ENCODE results near the gene CHD9.
"Not testable (repeated sequence)": the region's sequence is repeated elsewhere in the genome, so short reads cannot be mapped to it uniquely, and the experiment has no call there.

Gene CHD9

DNA sequence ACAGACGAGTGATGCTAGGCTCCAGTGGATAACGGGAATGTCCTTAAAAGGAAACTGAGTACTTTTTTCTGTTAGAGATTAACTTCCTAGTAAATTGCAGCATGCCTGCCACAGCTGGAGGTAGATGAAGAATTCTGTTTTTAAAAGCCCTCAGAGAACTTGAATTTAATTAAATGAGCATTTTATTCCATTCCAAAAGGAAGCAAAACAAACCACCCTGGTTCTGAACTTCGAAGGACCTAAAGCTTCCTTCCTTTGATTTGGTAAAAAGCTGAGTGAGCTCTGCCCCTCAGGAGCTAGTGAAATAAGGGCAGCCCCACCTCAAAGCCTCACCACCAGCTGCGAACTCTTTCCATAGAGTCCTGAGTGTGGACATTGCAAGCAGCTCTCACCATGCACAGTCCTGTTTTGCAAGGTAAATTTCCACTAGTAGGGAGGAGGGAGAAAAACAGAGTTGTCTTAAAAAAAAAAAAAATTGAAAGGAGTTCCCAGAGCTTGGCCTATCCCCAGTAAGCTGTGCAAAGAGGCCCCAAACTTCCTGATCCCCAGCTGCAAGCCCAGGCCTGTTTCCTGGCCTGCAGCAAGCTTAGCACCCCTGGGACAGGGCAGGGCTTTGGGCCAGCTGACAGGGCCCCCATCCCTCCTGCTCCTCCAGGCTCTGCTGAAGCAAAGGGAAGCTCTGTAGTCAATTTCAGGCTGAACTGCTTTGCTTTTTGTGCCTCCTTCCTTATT lies 13.3 kb upstream of the CHD9 start:
- peak; percentile 43 for DNase-seq (ENCODE audit: low read depth)
- H3K4me3 ChIP-seq (ENCODE audit: low read depth, low read length): no peak overlapping the region
- TF ChIP-seq, protein P1, sequence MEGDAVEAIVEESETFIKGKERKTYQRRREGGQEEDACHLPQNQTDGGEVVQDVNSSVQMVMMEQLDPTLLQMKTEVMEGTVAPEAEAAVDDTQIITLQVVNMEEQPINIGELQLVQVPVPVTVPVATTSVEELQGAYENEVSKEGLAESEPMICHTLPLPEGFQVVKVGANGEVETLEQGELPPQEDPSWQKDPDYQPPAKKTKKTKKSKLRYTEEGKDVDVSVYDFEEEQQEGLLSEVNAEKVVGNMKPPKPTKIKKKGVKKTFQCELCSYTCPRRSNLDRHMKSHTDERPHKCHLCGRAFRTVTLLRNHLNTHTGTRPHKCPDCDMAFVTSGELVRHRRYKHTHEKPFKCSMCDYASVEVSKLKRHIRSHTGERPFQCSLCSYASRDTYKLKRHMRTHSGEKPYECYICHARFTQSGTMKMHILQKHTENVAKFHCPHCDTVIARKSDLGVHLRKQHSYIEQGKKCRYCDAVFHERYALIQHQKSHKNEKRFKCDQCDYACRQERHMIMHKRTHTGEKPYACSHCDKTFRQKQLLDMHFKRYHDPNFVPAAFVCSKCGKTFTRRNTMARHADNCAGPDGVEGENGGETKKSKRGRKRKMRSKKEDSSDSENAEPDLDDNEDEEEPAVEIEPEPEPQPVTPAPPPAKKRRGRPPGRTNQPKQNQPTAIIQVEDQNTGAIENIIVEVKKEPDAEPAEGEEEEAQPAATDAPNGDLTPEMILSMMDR (IDR thresholded peaks at IDR 0.05; ENCODE audit: insufficient read depth, low read depth, low read length, missing control alignments): no peak

DNA sequence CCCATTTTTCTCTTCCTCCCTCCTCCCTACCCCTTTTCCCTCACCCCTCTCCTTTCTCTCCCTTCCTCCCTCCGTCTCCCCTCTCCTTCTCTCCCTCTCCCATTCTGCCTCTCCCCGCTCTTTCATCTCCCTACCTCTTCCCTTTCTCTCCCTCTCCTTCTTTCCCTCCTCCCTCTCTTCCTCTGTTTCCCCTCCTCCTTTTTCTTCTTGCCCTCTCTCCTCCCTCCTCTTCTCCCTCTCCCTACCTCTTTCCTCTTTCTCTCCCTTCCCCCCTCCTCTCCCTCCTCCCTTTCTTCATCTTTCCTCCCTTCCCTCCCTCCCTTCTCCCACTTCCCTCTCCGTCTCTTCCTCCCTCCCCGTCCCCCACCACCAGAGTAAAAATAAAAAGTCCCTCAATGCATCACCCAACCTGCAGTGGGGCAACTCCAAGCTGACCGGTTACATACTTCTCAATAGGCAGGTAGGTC lies 12.5 kb upstream of the CHD9 start:
- TF ChIP-seq, protein P1 (IDR thresholded peaks at IDR 0.05; ENCODE audit: insufficient read depth, low read depth, low read length, missing control alignments): no peak
- DNase-seq (ENCODE audit: low read depth): no peak
- H3K4me3 ChIP-seq (ENCODE audit: low read depth, low read length): no peak overlapping the region

DNA sequence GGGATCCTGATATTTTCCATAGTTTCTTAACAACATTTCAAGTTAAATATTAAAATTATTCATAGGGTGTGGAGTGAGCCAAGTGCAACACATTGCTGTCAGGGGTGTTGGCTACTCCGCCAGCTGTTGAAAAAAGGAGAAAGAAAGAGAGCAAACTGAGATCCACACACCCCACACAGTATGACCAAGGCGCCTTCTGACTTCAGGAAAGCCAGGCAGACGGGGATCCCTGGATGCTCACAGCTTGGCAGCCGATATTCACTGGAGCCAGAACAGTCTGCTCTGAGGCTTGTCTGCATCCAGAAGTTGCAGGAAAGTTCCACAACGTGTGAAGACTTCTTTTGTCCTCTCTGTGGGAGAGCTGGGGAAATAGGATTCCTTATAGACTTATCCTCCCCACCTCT lies 11.4 kb upstream of the CHD9 start:
- TF ChIP-seq, protein P1 (IDR thresholded peaks at IDR 0.05; ENCODE audit: insufficient read depth, low read depth, low read length, missing control alignments): no peak
- H3K4me3 ChIP-seq (ENCODE audit: low read depth, low read length): no peak overlapping the region
- no peak for DNase-seq (ENCODE audit: low read depth)

DNA sequence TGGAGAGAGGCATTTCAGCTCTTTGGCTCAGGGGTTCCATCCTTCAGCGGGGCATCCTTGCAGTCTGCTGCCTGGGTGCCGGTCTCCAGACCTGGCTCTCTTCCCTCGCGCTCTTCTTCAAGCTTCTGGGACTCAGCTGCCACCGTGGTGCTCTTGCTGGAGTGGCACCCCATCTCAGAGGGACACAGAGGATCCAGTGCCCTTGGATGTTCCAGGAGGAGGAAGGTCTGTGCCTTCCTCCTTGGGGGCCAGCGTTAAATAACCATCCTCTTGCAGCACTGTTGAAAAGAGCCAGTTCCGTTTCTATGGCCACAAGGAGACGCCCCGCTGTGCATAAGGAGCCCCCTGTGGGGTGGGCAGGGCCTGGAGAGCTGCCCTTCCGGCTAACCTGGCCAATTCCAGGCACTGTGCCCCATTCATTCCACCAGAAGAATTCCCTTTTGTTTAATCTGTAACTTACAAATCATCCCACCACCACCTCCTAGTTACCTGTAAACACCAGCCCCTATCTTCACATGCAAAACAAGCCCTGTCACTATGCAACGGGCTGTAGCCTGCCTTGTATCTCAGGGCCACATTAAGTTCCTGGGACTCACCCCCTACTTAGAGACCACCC lies 10.7 kb upstream of the CHD9 start:
- H3K4me3 ChIP-seq (ENCODE audit: low read depth, low read length): no peak overlapping the region
- DNase-seq (ENCODE audit: low read depth): no peak
- TF ChIP-seq, protein P1 (IDR thresholded peaks at IDR 0.05; ENCODE audit: insufficient read depth, low read depth, low read length, missing control alignments): no peak

DNA sequence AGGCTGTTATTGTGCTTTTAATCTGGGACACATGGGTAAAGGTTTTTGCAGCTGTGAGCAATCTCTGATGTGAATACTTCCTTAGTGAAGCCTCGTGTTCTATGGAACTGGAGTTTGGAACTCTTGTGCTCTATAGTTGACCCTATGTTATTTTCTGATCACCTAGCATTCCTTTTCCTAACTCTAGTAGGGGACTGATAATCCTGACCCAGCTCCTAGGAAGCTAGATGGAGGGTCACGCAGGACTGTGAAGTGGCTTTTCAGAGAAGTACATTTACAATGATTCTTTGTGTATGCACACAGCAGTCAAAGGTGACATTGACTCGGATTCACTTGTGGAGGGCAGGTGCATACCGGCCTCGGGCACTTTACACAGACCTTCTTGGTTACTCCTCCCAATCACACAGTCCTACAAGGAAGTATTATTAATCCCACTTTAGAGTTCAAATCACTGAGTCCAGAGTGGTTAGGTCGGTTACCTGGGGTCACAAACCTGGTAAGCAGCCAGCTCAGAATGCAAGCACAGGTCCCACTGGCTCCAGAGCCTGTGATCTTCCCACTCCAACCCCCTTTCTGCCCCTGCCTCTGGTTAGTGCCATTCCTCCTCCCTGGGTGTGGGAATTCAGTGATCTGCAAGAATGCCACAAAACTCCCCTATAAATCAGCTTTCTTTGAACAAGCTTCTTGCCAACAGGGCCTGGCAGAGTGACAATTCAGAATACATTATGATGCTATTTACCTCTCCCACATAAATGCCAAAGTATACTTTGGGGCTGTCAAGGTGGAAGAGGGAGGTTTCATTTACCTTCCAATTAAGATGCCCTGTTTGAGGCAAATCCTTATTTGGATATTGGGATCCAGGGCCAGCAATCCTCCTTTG lies 9.2 kb upstream of the CHD9 start:
- TF ChIP-seq, protein P1 (IDR thresholded peaks at IDR 0.05; ENCODE audit: insufficient read depth, low read depth, low read length, missing control alignments): no peak
- no peak overlapping the region for H3K4me3 ChIP-seq (ENCODE audit: low read depth, low read length)
- no peak for DNase-seq (ENCODE audit: low read depth)

DNA sequence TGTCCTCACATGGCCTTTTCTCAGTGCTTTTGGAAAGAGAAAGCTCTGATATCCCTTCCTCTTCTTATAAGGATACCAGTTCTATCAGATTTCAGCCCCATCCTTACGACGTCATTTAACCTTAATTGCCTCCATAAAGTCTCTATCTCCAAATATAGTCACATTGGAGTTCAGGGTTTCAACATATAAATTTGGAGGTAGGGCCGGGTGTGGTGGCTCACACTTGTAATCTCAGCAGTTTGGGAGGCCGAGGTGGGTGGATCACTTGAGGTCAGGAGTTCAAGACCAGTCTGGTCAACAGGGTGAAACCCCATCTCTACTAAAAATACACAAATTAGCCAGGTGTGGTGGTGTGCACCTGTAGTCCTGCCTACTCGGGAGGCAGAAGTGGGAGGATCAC lies 7.3 kb upstream of the CHD9 start:
- DNase-seq (ENCODE audit: low read depth); H3K4me3 ChIP-seq (ENCODE audit: low read depth, low read length): not testable (repeated sequence)
